T47D (cell line): ENCODE measurements around the gene TDRD6.

Experiments
- DNase-seq, 2 experiments: peaks; one replicate each; pipeline versions ENCODE4 v3.0.0 to v3.0.0-alpha.2; 2011 to 2012; ENCODE audit warnings: low read depth in 1 of 2, low spot score in 1 of 2
- JUND ChIP-seq: IDR thresholded peaks from 2 replicates; pipeline ENCODE4 v1.6.1; 2012; ENCODE audit warnings: low read depth
- in situ Hi-C: cut with HindIII; loops from 2 replicates; pipeline ENCODE4 v1.10.0; 2016; ENCODE audit warnings: low sequenced_read_pairs, low pct_unique_long_range_greater_than_20kb

The TDRD6 gene

GRCh38 chr6:46689657-46690056, 2.0 kb downstream of the TDRD6 start:
- no peak for DNase-seq
- in situ Hi-C loops, result no loop called here
- no peak for TF ChIP-seq JUND

DNA sequence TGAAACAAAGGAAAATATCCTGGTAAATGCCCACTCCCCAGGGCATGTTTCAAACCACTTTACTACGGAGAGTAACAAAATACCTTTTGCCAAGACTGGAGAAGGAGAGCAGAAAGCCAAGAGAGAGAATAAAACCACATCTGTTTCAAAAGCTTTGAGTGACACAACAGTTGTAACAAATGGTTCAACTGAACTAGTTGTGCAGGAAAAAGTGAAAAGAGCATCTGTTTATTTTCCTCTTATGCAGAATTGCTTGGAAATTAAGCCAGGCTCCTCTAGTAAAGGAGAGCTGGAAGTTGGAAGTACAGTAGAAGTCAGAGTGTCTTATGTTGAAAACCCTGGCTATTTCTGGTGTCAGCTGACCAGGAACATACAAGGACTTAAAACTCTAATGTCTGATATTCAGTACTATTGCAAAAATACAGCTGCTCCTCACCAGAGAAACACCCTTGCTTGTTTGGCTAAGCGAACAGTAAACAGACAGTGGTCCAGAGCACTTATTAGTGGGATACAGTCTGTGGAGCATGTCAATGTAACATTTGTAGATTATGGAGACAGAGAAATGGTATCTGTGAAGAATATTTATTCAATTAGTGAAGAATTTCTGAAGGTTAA, 2.6 kb downstream of the TDRD6 start:
- TF ChIP-seq JUND, result no peak
- in situ Hi-C loops, result no loop called here
- DNase-seq, result no peak

- no peak for DNase-seq
- in situ Hi-C loops, result no loop called here
- no peak for TF ChIP-seq JUND
These were observed 3.3 kb downstream of the TDRD6 start for GRCh38 chr6:46690911-46691451.

DNA sequence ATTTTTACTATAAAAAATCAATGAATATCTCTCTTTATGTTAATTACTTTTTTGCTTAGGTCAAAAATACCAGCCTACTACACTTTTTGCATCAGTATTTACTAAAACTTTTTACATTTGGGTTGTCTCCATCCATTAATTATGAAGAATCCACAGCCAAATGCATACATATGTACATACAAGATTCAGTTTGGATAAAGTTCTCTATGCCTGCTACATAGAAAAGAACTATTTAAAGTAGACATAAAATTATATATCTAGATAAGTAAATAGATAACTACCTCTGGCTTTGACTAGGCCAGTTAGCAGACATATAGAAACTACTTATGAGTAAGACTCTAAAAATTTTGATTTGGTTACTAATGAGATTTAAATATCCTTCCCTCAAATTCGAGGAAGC, 12.3 kb downstream of the TDRD6 start:
- in situ Hi-C loops, result no loop called here
- no peak for DNase-seq
- TF ChIP-seq JUND, result no peak

DNA sequence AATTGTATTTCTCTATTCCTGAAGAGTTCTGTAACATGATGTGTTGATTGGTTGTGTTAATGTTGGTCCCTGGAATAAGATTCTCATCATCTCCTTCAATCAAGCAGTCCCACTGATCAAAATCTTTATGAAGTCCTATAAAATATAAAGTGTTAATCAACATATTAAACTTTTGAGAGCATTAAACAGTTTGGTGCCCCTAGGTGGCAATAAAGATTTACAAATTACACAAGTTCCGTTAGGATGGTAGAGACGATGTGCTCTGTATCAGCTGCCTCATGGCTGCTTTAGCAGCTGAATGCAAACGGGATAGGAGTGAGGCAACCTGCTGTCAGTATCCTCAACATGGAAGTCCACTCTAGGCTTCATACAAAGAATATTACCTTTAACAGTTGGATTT, 16.9 kb downstream of the TDRD6 start:
- TF ChIP-seq JUND, result no peak
- peak in 1 of 2 experiments; percentile 68 for DNase-seq
- in situ Hi-C loops, result no loop called here

DNA sequence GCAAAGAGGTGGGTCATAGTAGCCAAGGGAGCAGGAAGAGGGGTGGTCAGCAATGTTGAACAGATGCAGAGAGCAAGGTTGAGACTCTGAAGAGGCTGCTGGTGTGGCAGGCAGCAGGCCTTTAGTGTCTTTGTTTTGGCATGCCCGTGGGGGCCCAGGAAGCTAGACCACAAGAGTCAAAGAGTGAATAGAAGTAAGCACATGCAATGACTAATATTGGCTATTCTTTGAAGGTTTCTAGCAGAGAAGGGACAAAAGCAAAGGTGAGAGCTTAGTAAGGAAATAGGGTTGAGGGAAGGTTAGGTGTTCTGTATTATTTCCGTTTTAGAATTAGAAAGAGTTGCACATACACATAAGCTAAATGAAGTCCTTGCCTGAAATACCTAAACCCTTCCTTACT, 18.8 kb downstream of the TDRD6 start:
- in situ Hi-C loops, result no loop called here
- TF ChIP-seq JUND, result no peak
- no peak for DNase-seq

DNA sequence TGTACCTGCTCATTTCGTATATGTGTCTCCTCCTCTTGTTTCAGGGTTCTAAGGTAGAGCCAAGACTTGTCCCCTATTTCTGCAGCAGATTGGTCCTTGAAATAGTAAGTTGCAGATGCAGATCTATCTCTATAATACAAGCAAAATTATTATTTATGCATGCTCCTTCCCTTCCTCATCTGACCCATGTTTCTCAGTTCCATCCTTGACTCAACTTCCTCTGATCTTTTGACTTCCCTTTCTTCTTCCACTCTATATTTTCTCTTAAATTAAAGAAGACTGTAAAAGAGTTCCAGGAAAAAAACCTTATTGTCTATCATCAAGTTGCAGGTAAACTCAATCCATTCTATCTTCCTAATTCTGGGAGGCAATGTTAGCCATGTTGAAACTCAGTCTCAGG, 23.8 kb downstream of the TDRD6 start:
- TF ChIP-seq JUND, result no peak
- DNase-seq, result no peak
- in situ Hi-C loops, result no loop called here

GRCh38 chr6:46715141-46715540, 27.5 kb downstream of the TDRD6 start:
- no peak for TF ChIP-seq JUND
- in situ Hi-C loops, result no loop called here
- DNase-seq, result no peak

DNA sequence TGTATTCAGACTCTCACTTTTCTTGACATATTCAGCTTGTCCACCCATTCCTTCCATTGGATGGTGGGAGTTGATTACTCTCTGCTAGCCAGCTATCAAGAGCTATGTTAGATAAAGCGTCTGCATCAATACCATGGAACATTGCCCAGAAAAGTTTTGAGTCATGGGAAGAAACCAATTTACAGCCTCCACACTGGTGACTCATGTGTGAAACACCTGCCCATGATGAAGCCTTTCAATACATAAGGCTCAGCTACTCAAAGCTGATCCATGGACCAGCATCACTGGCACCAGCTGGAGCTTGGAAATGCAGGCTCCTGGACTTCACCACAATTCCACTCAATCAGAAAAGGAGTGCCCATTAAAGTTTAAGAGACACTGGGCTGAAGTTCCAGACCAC, 31.4 kb downstream of the TDRD6 start:
- in situ Hi-C loops, result no loop called here
- DNase-seq, result no peak
- TF ChIP-seq JUND, result no peak

DNA sequence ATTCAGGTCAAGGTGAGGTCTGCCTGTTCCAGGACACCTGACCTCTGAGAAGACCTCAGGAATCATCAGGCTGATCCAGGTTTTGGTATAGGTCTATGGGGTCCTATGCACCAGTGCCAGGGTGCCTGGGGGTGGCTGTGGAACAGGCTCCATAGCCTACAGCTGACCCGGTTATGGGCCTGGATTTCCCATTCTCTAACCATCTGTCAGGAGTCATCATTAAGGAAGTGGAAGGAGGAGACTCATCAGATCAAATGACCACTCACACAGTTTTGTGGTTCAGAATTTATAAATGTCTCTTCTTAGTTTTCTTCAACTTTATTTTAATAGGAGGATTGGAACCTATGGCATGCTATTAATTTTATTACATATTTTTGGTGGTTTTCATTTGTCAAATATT, 32.7 kb downstream of the TDRD6 start:
- TF ChIP-seq JUND, result no peak
- no peak for DNase-seq
- in situ Hi-C loops, result no loop called here

DNA sequence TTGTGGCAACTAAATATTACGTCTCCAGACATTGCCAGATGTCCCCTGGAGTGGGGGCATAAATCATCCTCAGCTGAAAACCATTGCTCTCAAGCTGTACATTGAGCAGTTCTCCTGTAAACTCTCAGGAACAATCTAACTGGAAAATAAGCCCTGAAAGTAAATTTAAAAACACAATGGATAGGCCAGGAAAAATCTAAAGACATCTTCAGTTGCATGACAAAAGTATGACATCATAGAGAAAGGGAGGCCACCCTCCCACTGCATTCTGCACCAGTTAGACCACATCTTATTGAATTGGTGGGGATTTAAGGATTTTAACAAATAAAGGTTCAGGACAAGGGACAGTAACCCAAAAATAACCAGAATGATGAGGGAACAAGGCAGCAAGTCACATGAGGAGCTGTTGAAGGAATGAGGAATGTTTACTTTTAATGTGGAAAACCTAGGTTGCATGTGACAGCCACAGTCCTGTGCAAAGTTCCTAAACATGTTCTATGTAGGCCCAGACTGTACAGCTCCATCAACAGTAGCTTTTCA, 42.2 kb downstream of the TDRD6 start:
- in situ Hi-C loops, result no loop called here
- TF ChIP-seq JUND, result no peak
- DNase-seq, result no peak

- no peak for TF ChIP-seq JUND
- no peak for DNase-seq
- in situ Hi-C loops, result no loop called here
These were observed 43.3 kb downstream of the TDRD6 start for GRCh38 chr6:46730921-46731461.

DNA sequence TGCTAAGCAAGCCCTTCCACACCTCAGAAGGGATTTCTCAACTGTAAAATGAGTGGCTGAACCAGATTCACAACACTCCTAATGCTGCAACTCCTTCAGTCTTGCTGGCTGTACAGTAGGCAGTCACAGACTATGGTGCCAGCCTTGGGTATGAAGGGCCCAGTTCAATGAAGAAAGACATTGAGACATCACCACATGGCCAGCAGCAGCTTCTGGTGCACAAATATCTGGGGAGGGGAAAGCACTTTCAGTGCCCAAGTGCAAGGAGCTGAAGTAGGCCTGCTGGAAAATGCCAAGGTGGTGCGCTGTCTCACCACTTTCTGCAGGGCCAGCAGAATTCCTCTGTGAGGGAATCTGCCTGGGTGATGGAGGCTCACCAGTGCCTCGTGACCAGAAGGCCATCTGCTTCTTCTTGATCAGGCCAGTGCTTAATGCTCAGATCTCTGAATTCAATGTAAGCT, 45.7 kb downstream of the TDRD6 start:
- in situ Hi-C loops, result no loop called here
- DNase-seq, result peak in 1 of 2 experiments; percentile 22
- TF ChIP-seq JUND, result no peak
